Rectal smooth muscle tissue (tissue), 1 donor: ENCODE results near the gene CRTC1.

ENCODE experiments used
- H3K27ac ChIP-seq: one replicate; pipeline ENCODE4 v1.7.0; 2013; ENCODE audit warnings: low read depth, low read length, inconsistent platforms
- H3K27me3 ChIP-seq: one replicate; pipeline ENCODE4 v1.7.0; 2013; ENCODE audit warnings: low read length; ENCODE audit not compliant: control insufficient read depth, insufficient read depth
- H3K36me3 ChIP-seq: one replicate; pipeline ENCODE4 v1.7.0; 2013; ENCODE audit warnings: low read length; ENCODE audit not compliant: control insufficient read depth, insufficient read depth
- H3K4me1 ChIP-seq: one replicate; pipeline ENCODE4 v1.7.0; 2013; ENCODE audit warnings: low read length; ENCODE audit not compliant: control insufficient read depth, insufficient read depth
- H3K4me3 ChIP-seq: one replicate; pipeline ENCODE4 v1.7.0; 2013; ENCODE audit warnings: low read length
- H3K9ac ChIP-seq: one replicate; pipeline ENCODE4 v1.7.0; 2013; ENCODE audit warnings: low read length

Gene CRTC1

GRCh38 chr19:18759304-18759994 lies 76.0 kb downstream of the CRTC1 start:
- H3K27me3 ChIP-seq = no peaks in the 10 kb centered on the region
- H3K9ac ChIP-seq = no peak overlapping the region
- H3K4me1 ChIP-seq = peaks cover 16% of the 10 kb centered on the region
- no peak overlapping the region for H3K4me3 ChIP-seq
- no peaks in the 10 kb centered on the region for H3K36me3 ChIP-seq
- no peak overlapping the region for H3K27ac ChIP-seq

GRCh38 chr19:18759995-18760426 lies 76.5 kb downstream of the CRTC1 start:
- H3K36me3 ChIP-seq = no peaks in the 10 kb centered on the region
- no peak overlapping the region for H3K27ac ChIP-seq
- no peak overlapping the region for H3K4me3 ChIP-seq
- peaks cover 16% of the 10 kb centered on the region for H3K4me1 ChIP-seq
- H3K27me3 ChIP-seq = no peaks in the 10 kb centered on the region
- H3K9ac ChIP-seq = no peak overlapping the region

GRCh38 chr19:18760440-18761383 lies 77.2 kb downstream of the CRTC1 start:
- no peak overlapping the region for H3K27ac ChIP-seq
- H3K4me3 ChIP-seq = no peak overlapping the region
- H3K4me1 ChIP-seq = peaks cover 16% of the 10 kb centered on the region
- H3K27me3 ChIP-seq = no peaks in the 10 kb centered on the region
- no peak overlapping the region for H3K9ac ChIP-seq
- H3K36me3 ChIP-seq = no peaks in the 10 kb centered on the region

GRCh38 chr19:18761531-18762110 lies 78.1 kb downstream of the CRTC1 start:
- H3K27me3 ChIP-seq = no peaks in the 10 kb centered on the region
- no peak overlapping the region for H3K4me3 ChIP-seq

DNA sequence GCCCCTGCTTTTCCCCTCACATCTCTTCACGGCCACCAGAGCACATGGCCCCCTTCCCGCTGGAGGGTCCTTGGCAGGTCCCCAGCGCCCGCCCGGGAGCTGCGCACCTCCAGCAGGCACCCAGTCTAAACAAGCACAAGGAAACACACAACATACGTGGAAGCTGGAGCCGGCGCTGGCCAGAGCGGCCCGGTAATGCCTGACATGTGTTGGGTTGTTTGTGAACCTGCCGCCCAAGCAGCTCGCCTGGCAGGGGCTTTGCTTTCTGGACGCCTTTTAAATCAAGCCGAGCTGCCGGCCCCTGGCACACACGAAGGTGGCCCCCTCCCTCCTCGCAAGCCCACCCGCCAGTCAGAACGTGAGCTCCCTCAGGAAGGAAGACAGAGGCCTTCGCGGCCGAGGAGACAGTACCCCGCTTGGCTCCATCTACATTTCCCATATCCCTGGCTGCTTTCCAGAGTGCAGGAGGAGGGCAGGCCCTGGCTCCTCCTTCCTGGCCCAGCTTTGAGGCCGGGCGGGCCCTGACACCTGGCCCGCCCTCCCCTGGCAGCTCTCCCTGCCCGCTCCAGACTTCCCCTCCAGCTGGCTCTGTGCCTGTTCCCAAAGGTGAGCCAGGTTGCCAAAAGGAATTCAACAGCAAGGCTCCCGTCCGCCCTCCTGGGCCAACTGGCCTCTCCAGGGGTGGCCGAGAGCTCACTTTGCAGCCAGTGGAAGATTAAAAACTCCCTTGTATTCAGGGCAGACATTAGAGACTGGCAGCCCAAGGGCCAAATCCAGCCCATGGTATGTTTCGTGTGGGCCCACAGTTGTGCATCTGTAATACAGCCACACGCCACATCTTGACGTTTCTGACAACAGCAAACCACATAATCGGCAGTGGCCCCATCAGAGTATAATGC lies 78.9 kb downstream of the CRTC1 start:
- H3K4me3 ChIP-seq = peak overlapping the region; percentile 25
- no peak overlapping the region for H3K9ac ChIP-seq
- H3K36me3 ChIP-seq = no peaks in the 10 kb centered on the region
- H3K4me1 ChIP-seq = peaks cover 16% of the 10 kb centered on the region
- peak overlapping the region; percentile 75 for H3K27ac ChIP-seq
- H3K27me3 ChIP-seq = no peaks in the 10 kb centered on the region

More at GRCh38 chr19:18761531-18762110, 78.1 kb downstream of the CRTC1 start:
- no peaks in the 10 kb centered on the region for H3K36me3 ChIP-seq
- peak overlapping the region; percentile 75 for H3K27ac ChIP-seq
- H3K4me1 ChIP-seq = peaks cover 16% of the 10 kb centered on the region
- H3K9ac ChIP-seq = no peak overlapping the region

DNA sequence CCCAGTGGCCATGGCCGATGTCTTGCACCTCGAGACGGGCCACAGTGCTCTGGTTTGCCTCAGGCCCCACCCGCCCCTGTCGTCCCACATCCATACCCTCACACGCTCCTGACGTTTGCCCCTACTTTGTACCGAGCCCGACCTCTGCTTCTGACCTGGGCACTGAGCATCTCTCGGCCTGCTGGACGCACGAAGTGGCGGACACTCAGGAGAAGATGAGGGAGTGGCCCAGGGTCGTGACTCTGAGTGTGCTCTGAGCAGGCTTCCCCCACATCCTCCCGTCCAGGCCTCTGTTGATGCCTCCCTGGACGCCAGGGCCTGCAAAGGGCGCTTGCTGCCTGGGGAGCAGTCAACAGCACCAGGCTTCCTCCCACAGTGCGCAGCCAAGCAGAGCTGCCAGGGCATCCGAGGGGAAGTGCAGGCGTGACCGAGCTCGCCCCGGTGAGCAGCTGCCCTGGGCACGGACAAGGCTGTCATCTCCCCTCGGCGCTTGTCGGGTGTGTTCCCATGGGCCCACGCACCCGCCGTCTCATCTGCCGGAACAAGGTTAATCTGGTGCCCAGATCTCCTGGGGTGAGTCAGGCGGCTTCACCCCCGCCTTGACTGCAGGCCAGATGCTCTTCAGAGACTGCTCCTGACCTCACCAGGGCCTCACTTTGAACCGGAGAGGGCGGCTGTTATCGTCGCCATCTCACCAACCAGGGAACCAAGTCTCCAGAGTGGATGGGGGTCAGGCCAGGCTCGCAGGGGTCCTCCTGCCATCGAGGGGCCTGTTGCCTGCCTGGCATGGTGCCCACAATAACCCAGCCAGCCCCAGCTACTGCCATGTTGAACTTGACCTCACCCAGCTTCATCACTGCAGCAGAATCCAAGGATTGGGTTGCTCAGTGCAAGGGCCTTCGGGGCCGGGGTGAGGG lies 80.5 kb downstream of the CRTC1 start:
- H3K4me1 ChIP-seq = peaks cover 16% of the 10 kb centered on the region
- no peak overlapping the region for H3K4me3 ChIP-seq
- no peak overlapping the region for H3K27ac ChIP-seq
- H3K27me3 ChIP-seq = no peaks in the 10 kb centered on the region
- no peaks in the 10 kb centered on the region for H3K36me3 ChIP-seq
- H3K9ac ChIP-seq = no peak overlapping the region

GRCh38 chr19:18764591-18765051 lies 81.1 kb downstream of the CRTC1 start:
- H3K27ac ChIP-seq = no peak overlapping the region

DNA sequence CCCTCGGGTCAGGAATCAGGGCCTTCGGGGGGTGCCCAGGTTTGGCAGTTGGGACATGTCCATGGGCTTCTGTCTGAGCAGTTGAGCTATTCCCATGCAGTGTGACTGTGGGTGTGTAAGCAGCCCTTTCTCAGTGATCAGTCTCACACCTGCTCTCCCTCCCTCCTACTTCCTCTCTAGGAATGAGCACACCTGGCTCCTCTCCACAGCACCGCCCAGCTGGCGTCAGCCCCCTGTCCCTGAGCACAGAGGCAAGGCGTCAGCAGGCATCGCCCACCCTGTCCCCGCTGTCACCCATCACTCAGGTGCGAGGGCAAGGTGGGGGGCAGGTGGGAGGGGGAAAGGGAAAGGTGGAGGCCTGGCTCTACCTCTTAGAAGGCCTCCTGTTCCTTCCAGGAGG lies 81.7 kb downstream of the CRTC1 start:
- no peaks in the 10 kb centered on the region for H3K27me3 ChIP-seq
- no peak overlapping the region for H3K9ac ChIP-seq
- H3K36me3 ChIP-seq = no peaks in the 10 kb centered on the region
- no peak overlapping the region for H3K4me3 ChIP-seq
- H3K4me1 ChIP-seq = peaks cover 16% of the 10 kb centered on the region
- no peak overlapping the region for H3K27ac ChIP-seq

More at GRCh38 chr19:18764591-18765051, 81.1 kb downstream of the CRTC1 start:
- Histone ChIP-seq H3K4me1 (peaks cover 16% of the 10 kb centered on the region), H3K36me3 (no peaks in the 10 kb centered on the region), H3K9ac (no peak overlapping the region), H3K4me3 (no peak overlapping the region), H3K27me3 (no peaks in the 10 kb centered on the region)

GRCh38 chr19:18768046-18768771 lies 84.7 kb downstream of the CRTC1 start:
- Histone ChIP-seq H3K4me3 (no peak overlapping the region), H3K36me3 (no peaks in the 10 kb centered on the region), H3K4me1 (no peaks in the 10 kb centered on the region), H3K9ac (no peak overlapping the region), H3K27ac (no peak overlapping the region), H3K27me3 (no peaks in the 10 kb centered on the region)

GRCh38 chr19:18768997-18769891 lies 85.8 kb downstream of the CRTC1 start:
- Histone ChIP-seq H3K9ac (no peak overlapping the region), H3K4me1 (no peaks in the 10 kb centered on the region), H3K4me3 (no peak overlapping the region), H3K27me3 (no peaks in the 10 kb centered on the region), H3K27ac (no peak overlapping the region), H3K36me3 (no peaks in the 10 kb centered on the region)
